ENCODE results near the gene FBXO4.

FBXO4 gene

DNA sequence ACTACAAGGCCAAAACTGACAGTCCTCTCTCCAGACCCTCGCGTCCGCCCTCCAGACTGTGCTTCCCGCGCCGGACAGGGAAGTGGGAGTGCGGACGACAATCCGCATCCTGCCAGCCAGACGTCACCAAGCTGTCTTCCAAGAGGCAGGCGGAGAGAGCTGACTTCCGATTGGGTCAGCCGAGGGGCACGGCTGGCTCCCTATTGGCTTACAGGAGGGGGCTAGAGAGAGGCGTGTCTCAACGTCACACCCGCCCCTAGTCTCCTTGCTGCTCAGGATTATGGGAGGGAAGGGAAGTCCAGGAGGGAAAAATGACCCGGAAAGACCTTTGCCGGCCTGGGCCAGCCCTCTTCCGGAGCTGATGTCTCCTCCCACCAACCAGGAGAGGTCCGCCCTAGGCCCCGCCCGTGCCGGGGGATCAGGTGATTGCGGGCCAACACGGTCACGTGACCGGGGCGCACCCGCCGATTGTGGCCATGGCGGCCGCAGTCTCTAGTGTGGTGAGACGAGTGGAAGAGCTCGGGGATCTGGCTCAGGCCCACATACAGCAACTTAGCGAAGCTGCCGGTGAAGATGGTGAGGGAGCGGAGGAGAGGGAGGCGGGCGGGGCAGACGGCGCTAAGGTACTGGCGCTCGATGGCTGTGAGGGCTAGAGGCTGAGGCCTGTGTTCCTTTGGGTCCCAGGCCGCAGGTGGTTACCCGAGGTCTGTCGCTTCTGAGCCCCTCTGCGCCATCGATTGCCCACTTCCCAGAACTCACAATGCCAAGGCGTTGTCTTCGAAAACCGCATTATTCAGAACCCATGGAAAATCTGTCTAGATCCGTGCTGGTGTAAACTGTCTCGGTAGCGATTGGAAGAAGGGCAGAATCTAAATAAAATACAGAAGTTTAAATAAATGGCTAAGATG lies 20.9 kb upstream of the FBXO4 start, which contains the start of gene RIMOC1:
TSS of gene RIMOC1 (plus strand) at position 453 of the 908 bp plus-strand sequence. CDS start at position 477, 24 bp downstream.
- peak within 1 kb of the TSS; percentile 91 for H3K4me3 ChIP-seq (ENCODE audit: low read length)
- TF ChIP-seq, protein P1, sequence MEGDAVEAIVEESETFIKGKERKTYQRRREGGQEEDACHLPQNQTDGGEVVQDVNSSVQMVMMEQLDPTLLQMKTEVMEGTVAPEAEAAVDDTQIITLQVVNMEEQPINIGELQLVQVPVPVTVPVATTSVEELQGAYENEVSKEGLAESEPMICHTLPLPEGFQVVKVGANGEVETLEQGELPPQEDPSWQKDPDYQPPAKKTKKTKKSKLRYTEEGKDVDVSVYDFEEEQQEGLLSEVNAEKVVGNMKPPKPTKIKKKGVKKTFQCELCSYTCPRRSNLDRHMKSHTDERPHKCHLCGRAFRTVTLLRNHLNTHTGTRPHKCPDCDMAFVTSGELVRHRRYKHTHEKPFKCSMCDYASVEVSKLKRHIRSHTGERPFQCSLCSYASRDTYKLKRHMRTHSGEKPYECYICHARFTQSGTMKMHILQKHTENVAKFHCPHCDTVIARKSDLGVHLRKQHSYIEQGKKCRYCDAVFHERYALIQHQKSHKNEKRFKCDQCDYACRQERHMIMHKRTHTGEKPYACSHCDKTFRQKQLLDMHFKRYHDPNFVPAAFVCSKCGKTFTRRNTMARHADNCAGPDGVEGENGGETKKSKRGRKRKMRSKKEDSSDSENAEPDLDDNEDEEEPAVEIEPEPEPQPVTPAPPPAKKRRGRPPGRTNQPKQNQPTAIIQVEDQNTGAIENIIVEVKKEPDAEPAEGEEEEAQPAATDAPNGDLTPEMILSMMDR (conservative IDR thresholded peaks at IDR 0.05; ENCODE audit: low read length): no peak
- DNase-seq (ENCODE audit: low read depth): peak; percentile 100

DNA sequence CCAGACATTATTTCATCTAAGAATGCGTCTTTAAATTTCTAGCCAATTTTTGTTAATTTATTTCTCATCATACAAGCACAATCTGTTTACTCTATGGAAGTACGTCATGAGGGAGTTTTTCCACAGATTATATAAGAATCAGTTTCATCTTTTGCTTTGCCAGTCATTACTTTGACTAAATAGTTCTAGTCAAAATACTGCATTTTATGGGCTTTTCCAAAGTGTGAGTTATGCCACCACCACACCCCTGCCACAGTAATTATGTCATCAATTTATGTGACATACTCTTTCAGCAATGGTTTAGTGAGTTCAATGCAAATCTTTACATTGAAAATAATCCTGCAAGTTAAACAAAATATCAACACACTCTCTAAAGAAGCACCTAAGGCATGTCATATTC lies 18.9 kb upstream of the FBXO4 start:
- no peak for DNase-seq (ENCODE audit: low read depth)
- TF ChIP-seq, protein P1 (conservative IDR thresholded peaks at IDR 0.05; ENCODE audit: low read length): no peak
- no peak overlapping the region for H3K4me3 ChIP-seq (ENCODE audit: low read length)

DNA sequence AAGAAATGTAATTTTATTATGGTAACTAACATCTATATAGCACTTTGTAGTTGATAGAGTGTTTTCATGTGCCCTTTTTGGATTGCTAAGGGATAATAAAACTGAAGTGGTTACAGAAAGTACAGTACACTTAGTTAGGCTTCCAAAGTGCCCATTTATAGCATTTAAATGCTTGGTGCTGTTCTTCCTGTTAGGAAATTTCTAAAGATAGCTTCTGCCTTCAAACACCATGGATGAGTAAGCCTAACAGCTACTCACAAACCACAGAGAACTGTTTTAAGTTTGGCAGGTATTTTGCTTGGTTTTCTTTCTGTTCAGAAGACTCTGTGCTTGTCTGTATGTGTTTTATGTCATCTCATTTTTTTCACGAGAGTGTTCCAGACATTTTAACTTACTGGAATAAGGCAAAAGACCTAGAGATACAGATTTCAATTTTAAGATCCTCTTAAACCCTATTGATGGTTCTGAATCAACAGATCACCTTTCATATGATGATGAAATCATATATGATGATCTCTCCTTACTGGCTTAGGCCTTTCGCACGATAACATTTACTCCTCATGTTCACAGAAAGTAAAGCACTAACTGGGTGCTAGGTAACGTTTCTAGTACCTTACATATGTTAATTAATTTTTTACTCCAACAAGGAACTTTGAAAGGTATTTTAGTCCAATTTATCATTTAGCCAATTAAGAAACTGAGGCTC lies 16.6 kb upstream of the FBXO4 start:
- TF ChIP-seq, protein P1 (conservative IDR thresholded peaks at IDR 0.05; ENCODE audit: low read length): no peak
- peak; percentile 66 for DNase-seq (ENCODE audit: low read depth)
- no peak overlapping the region for H3K4me3 ChIP-seq (ENCODE audit: low read length)

DNA sequence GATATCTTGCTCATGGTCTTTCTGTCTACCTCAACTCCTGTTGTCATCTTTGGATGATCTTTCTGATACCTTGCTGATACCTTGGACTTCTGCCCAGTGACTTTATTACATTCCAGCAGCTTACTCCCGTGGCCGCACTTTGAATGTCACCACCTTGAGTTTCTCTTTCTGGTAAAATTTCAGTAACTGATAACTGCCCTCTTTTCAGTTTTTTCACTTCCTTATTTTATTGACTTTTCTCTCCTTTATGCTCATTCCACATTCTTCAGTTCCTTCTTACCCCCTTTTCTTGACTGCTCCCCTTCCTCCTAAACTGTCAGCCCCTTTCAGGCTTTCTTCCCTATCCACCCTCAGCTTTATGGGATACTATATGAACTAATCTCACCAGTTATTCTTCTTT lies 7.0 kb upstream of the FBXO4 start:
- DNase-seq (ENCODE audit: low read depth): no peak
- TF ChIP-seq, protein P1 (conservative IDR thresholded peaks at IDR 0.05; ENCODE audit: low read length): no peak
- H3K4me3 ChIP-seq (ENCODE audit: low read length): no peak overlapping the region

DNA sequence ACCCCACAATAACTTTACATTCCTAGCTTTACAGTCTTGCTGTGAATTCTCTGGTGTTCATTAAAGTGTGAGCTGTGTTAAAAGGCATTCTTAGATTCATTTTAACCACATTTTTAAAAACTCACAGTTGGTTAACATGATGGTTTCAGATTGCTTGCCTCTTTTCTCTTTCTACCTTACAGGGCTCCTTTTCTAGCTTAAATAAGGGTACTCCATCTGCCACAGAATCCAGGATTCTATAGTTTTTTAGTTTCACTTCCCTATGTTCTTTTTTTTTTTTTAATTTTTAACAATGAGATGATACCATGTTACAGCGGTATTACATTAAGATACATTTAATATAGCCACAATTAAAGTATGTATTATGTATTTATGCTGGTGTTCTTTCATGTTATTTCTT lies 3.9 kb upstream of the FBXO4 start:
- H3K4me3 ChIP-seq (ENCODE audit: low read length): no peak overlapping the region
- DNase-seq (ENCODE audit: low read depth): no peak
- TF ChIP-seq, protein P1 (conservative IDR thresholded peaks at IDR 0.05; ENCODE audit: low read length): no peak

DNA sequence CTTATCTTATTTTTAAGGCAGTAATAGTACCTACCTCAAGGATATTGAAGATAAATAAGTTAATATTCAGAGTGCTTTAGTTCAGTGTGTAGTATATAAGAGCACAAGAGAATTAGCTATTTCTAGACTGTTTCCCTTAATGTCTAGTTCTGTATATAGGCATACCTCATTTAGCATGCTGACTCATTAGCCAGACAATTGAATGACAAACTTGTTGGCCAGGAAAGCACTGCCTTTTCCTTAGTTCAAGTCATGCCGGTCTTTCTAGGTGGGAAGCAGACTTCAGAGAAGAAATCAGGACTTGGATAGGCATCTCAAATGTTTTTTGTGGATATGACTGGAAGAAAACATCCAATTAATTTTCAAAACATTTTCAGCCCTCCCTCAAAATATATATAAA lies 3.2 kb upstream of the FBXO4 start:
- peak; percentile 12 for DNase-seq (ENCODE audit: low read depth)
- H3K4me3 ChIP-seq (ENCODE audit: low read length): no peak overlapping the region
- TF ChIP-seq, protein P1 (conservative IDR thresholded peaks at IDR 0.05; ENCODE audit: low read length): no peak

Data from AG10803 (cell line).